AG04450 (cell line): ENCODE results near the gene SUPT4H1. TPM values are rescaled to one million over a fixed set of nuclear protein-coding genes. Genes with fewer than 3 reads are reported as not detected.

Experiments
- CTCF ChIA-PET: fragments of 300-600, 350-600 bp; formaldehyde crosslinking; extraction: SDS; loops from one replicate; lab custom pipeline; 2022; ENCODE audit warnings: antibody characterized with exemption, inconsistent platforms; lab: Charles Lee
- POLR2A ChIA-PET: fragments of 350-600 bp; formaldehyde crosslinking; extraction: SDS; loops from one replicate; lab custom pipeline; 2021; ENCODE audit warnings: antibody characterized with exemption, inconsistent platforms; lab: Yijun Ruan, JAX
- DNase-seq: peaks from one replicate; pipeline ENCODE4 v3.0.0-alpha.2; 2011; ENCODE audit warnings: low read depth, low spot score
- H3K27ac ChIP-seq: one replicate; pipeline ENCODE4 v1.5.1; 2012; ENCODE audit warnings: low read depth, low read length, control low read depth
- H3K27me3 ChIP-seq: one replicate; pipeline ENCODE4 v1.6.0; 2012; ENCODE audit warnings: low read length; ENCODE audit not compliant: control insufficient read depth, insufficient read depth
- H3K4me3 ChIP-seq: 2 replicates; pipeline ENCODE4 v1.5.1; 2011; ENCODE audit warnings: mild to moderate bottlenecking, low read depth, low read length, control low read depth
- H3K9me3 ChIP-seq: 2 replicates; pipeline ENCODE4 v1.5.1; 2012; ENCODE audit warnings: low read length; ENCODE audit not compliant: control insufficient read depth, insufficient read depth
- CTCF ChIP-seq: IDR thresholded peaks from 2 replicates; pipeline ENCODE4 v1.5.1; 2011; ENCODE audit warnings: low read depth, low read length, control low read depth, inconsistent platforms
- polyA plus RNA-seq: library from polyadenylated mRNA; depleted of rRNA; stranded (reverse); fragments of >200 nt; gene quantifications from 2 replicates; pipeline ENCODE4 v1.2.3, GENCODE V29; 2011

The SUPT4H1 gene
- polyA plus RNA-seq, 1 experiment: 191 TPM

- Histone ChIP-seq H3K4me3 (no peak overlapping the region), H3K9me3 (no peaks in the 10 kb centered on the region), H3K27me3 (peaks cover 16% of the 10 kb centered on the region), H3K27ac (no peak overlapping the region)
- DNase-seq: no peak
- no peak for TF ChIP-seq CTCF
- ChIA-PET POLR2A (no interaction called here), CTCF (no interaction called here)
Observed at GRCh38 chr17:58360296-58361063, 8.5 kb upstream of the SUPT4H1 start.

GRCh38 chr17:58358408-58359172, 6.6 kb upstream of the SUPT4H1 start:
- ChIA-PET POLR2A (no interaction called here), CTCF (no interaction called here)
- TF ChIP-seq CTCF: no peak

GRCh38 chr17:58357312-58358297, 5.6 kb upstream of the SUPT4H1 start:
- Histone ChIP-seq H3K4me3 (no peak overlapping the region), H3K9me3 (no peaks in the 10 kb centered on the region), H3K27me3 (peaks cover 9% of the 10 kb centered on the region), H3K27ac (no peak overlapping the region)
- POLR2A ChIA-PET: no interaction called here
- CTCF ChIA-PET: no interaction called here
- DNase-seq: no peak
- no peak for TF ChIP-seq CTCF

More at GRCh38 chr17:58358408-58359172, 6.6 kb upstream of the SUPT4H1 start:
- no peak for DNase-seq
- H3K27ac ChIP-seq: no peak overlapping the region
- no peak overlapping the region for H3K4me3 ChIP-seq
- no peaks in the 10 kb centered on the region for H3K9me3 ChIP-seq
- peaks cover 9% of the 10 kb centered on the region for H3K27me3 ChIP-seq

- ChIA-PET CTCF (interaction anchor here (0.6 to 2.3 kb wide), 4 partner anchors 31 to 1241 kb away, joined by 3 to 12 read pairs (median 8); no protein-coding TSS in a partner anchor), POLR2A (interaction anchor here (0.7 kb wide), 1 partner anchor 17 kb away, joined by 15 read pairs; no protein-coding TSS in a partner anchor)
- no peaks in the 10 kb centered on the region for H3K9me3 ChIP-seq
- DNase-seq: no peak
- no peak overlapping the region for H3K27ac ChIP-seq
- H3K27me3 ChIP-seq: peaks cover 9% of the 10 kb centered on the region
- no peak overlapping the region for H3K4me3 ChIP-seq
- TF ChIP-seq CTCF: no peak
Observed at GRCh38 chr17:58356231-58356630, 4.2 kb upstream of the SUPT4H1 start.
